PC-9 (cell line): Measurements from ENCODE around the gene THY1. TPM values are rescaled to one million over a fixed set of nuclear protein-coding genes. Genes with fewer than 3 reads are reported as not detected.

ENCODE experiments used
- BruUV-seq: library from RNA; stranded (reverse); fragments of 400-500 nt; replicated peaks from 2 replicates; lab custom pipeline; 2021; lab: Mats Ljungman, UMichigan
- CTCF ChIA-PET: fragments of 300-600 bp; sonication (Branson Sonifier 250); formaldehyde crosslinking; loops from one replicate; lab custom pipeline; 2022; ENCODE audit warnings: antibody characterized with exemption; lab: Charles Lee
- POLR2A ChIA-PET: fragments of 300-600 bp; sonication (Branson Sonifier 250); formaldehyde crosslinking; loops from one replicate; lab custom pipeline; 2022; ENCODE audit warnings: antibody characterized with exemption; ENCODE audit not compliant: unreplicated experiment; lab: Charles Lee
- DNase-seq, 2 experiments: peaks; one replicate each; pipeline versions ENCODE4 v3.0.0 to v3.0.0-alpha.2; 2015 to 2022; ENCODE audit warnings: mixed read lengths in 1 of 2
- H2AFZ ChIP-seq: fragments of 200-600 bp; sonication (generic); 2 replicates; pipeline ENCODE4 v1.8.1; 2017; ENCODE audit warnings: antibody characterized with exemption
- H3F3A ChIP-seq: fragments of 200-600 bp; sonication (generic); 2 replicates; pipeline ENCODE4 v1.8.1; 2017; ENCODE audit warnings: antibody characterized with exemption, mild to moderate bottlenecking, low read depth; ENCODE audit not compliant: insufficient read depth
- H3K27ac ChIP-seq: fragments of 200-600 bp; sonication (generic); 2 replicates; pipeline ENCODE4 v1.6.1; 2016; ENCODE audit warnings: mixed run types
- H3K27me3 ChIP-seq: fragments of 200-600 bp; sonication (generic); 2 replicates; pipeline ENCODE4 v1.6.1; 2016; ENCODE audit warnings: low read depth, mixed run types; ENCODE audit not compliant: insufficient read depth
- H3K36me3 ChIP-seq: fragments of 200-600 bp; sonication (generic); 2 replicates; pipeline ENCODE4 v1.6.1; 2016; ENCODE audit warnings: low read depth, mixed run types
- H3K4me1 ChIP-seq: fragments of 200-600 bp; sonication (generic); replicated peaks from 2 replicates; pipeline ENCODE4 v1.6.1; 2016; ENCODE audit warnings: mixed run types; ENCODE audit not compliant: insufficient read depth
- H3K4me2 ChIP-seq: fragments of 200-600 bp; sonication (generic); 2 replicates; pipeline ENCODE4 v1.6.1; 2017; ENCODE audit warnings: mixed run types
- H3K4me3 ChIP-seq: fragments of 200-600 bp; sonication (generic); 2 replicates; pipeline ENCODE4 v1.6.1; 2016; ENCODE audit warnings: mixed run types
- H3K79me2 ChIP-seq: fragments of 200-600 bp; sonication (generic); 2 replicates; pipeline ENCODE4 v1.6.1; 2017; ENCODE audit warnings: low read depth, mixed run types
- H3K9me2 ChIP-seq: fragments of 200-600 bp; sonication (generic); 2 replicates; pipeline ENCODE4 v1.8.1; 2017; ENCODE audit warnings: mild to moderate bottlenecking; ENCODE audit not compliant: insufficient read depth
- H3K9me3 ChIP-seq: fragments of 200-600 bp; sonication (generic); 2 replicates; pipeline ENCODE4 v1.8.1; 2016; ENCODE audit warnings: low read depth; ENCODE audit not compliant: insufficient read depth
- H4K20me1 ChIP-seq: fragments of 200-600 bp; sonication (generic); 2 replicates; pipeline ENCODE4 v1.8.1; 2017; ENCODE audit not compliant: insufficient read depth
- CTCF ChIP-seq: fragments of 200-600 bp; sonication (generic); conservative IDR thresholded peaks from 2 replicates; pipeline ENCODE4 v1.6.1; 2017; ENCODE audit warnings: mixed run types, antibody characterized with exemption, mild to moderate bottlenecking, moderate library complexity
- EZH2 ChIP-seq: fragments of 200-600 bp; sonication (generic); IDR thresholded peaks from 2 replicates; pipeline ENCODE4 v1.8.0; 2017; ENCODE audit warnings: antibody characterized with exemption, low read depth
- intact Hi-C: fragments of 100-400 bp; cut with micrococcal nuclease; formaldehyde crosslinking; loops from one replicate; pipeline ENCODE4 v1.10.0; 2022; ENCODE audit not compliant: unreplicated experiment
- total RNA-seq: library from RNA; stranded (reverse); gene quantifications from 2 replicates; pipeline ENCODE4 v1.2.3, GENCODE V29; 2021

Gene THY1
- total RNA-seq, 1 experiment from 2014 or later, result not detected

- ChIA-PET POLR2A (interaction anchor here (0.6 kb wide), 1 partner anchor 10 kb away, joined by 9 read pairs; no protein-coding TSS in a partner anchor), CTCF (no interaction called here)
- no peaks in the 10 kb centered on the region for H3K9me2 ChIP-seq
- no peak overlapping the region for H3K4me3 ChIP-seq
- no peak overlapping the region for H3K27ac ChIP-seq
- H3K9me3 ChIP-seq, result no peaks in the 10 kb centered on the region
- H3F3A ChIP-seq, result no peaks in the 10 kb centered on the region
- BruUV-seq, result no TSS peak
- no peaks in the 10 kb centered on the region for H3K36me3 ChIP-seq
- H3K27me3 ChIP-seq, result no peaks in the 10 kb centered on the region
- no peaks in the 10 kb centered on the region for H4K20me1 ChIP-seq
- 0 out of 2 replicates have a peak, but pooled peaks cover 3% of the 10 kb centered on the region for H3K4me1 ChIP-seq
- TF ChIP-seq EZH2 (no peak), CTCF (no peak)
- H3K4me2 ChIP-seq, result no peak overlapping the region
- H3K79me2 ChIP-seq, result no peaks in the 10 kb centered on the region
- DNase-seq, result no peak
- intact Hi-C loops, result no loop called here
- H2AFZ ChIP-seq, result no peak overlapping the region
Observed at GRCh38 chr11:119421941-119422808, 797 bp downstream of the THY1 start.

DNA sequence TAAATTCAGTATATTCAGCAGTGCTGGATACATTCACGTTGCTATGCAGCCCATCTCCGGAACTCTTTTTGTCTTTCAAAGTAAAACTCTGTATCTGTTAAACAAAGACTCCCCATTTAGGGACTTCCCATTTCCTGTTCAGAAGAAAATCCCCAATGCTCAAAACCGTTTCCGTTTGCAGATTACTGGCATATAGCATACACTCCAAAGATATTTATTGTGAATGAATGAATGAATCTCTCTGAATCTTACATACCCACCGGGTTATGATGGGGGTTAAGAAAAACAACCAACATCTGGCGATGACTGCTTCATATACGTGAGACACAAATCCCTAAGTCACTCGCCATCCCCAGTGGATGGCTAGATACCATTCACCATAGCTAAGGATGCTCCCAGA lies 1.6 kb downstream of the THY1 start:
- no peaks in the 10 kb centered on the region for H3K36me3 ChIP-seq
- ChIA-PET CTCF (no interaction called here), POLR2A (interaction anchor here (0.6 kb wide), 1 partner anchor 11 kb away, joined by 9 read pairs; no protein-coding TSS in a partner anchor)
- no peaks in the 10 kb centered on the region for H3K79me2 ChIP-seq
- DNase-seq, result no peak
- no peaks in the 10 kb centered on the region for H4K20me1 ChIP-seq
- no peaks in the 10 kb centered on the region for H3F3A ChIP-seq
- no peak overlapping the region for H3K4me2 ChIP-seq
- H3K9me2 ChIP-seq, result no peaks in the 10 kb centered on the region
- H3K9me3 ChIP-seq, result no peaks in the 10 kb centered on the region
- 0 out of 2 replicates have a peak, but pooled peaks cover 3% of the 10 kb centered on the region for H3K4me1 ChIP-seq
- BruUV-seq, result no TSS peak
- intact Hi-C loops, result no loop called here
- no peaks in the 10 kb centered on the region for H3K27me3 ChIP-seq
- TF ChIP-seq CTCF (no peak), EZH2 (no peak)
- H2AFZ ChIP-seq, result no peak overlapping the region
- H3K27ac ChIP-seq, result no peak overlapping the region
- H3K4me3 ChIP-seq, result no peak overlapping the region

- H4K20me1 ChIP-seq, result no peaks in the 10 kb centered on the region
- CTCF ChIA-PET, result no interaction called here
- no peaks in the 10 kb centered on the region for H3K79me2 ChIP-seq
- no peak overlapping the region for H3K27ac ChIP-seq
- intact Hi-C loops, result no loop called here
- H3K9me2 ChIP-seq, result no peaks in the 10 kb centered on the region
- no peaks in the 10 kb centered on the region for H3K36me3 ChIP-seq
- H3K4me2 ChIP-seq, result no peak overlapping the region
- no TSS peak for BruUV-seq
- no peak overlapping the region for H2AFZ ChIP-seq
- TF ChIP-seq CTCF (no peak), EZH2 (no peak)
- H3K9me3 ChIP-seq, result no peaks in the 10 kb centered on the region
- H3K27me3 ChIP-seq, result no peaks in the 10 kb centered on the region
- no peak for DNase-seq
- no peaks in the 10 kb centered on the region for H3F3A ChIP-seq
- H3K4me3 ChIP-seq, result no peak overlapping the region
- POLR2A ChIA-PET, result no interaction called here
- 0 out of 2 replicates have a peak, but pooled peaks cover 3% of the 10 kb centered on the region for H3K4me1 ChIP-seq
Observed at GRCh38 chr11:119420631-119421030, 2.3 kb downstream of the THY1 start.
